Testis (tissue), 2 donors: ENCODE measurements around the gene UBE2E1.

Experiments
- CTCF ChIP-seq, 3 experiments: fragments of 450-650 bp in 2 of 3; fragments of 200-600 bp in 1 of 3; sonication (generic) in 1 of 3; IDR thresholded peaks; one replicate each; pipeline ENCODE4 v1.5.1; 2016 to 2019; ENCODE audit warnings: antibody characterized with exemption in 3 of 3, mild to moderate bottlenecking in 2 of 3, moderate library complexity in 1 of 3
- POLR2A ChIP-seq: fragments of 450-650 bp; IDR thresholded peaks from one replicate; pipeline ENCODE4 v1.6.1; 2017; ENCODE audit warnings: antibody characterized with exemption, mild to moderate bottlenecking, moderate library complexity

- no peak for TF ChIP-seq CTCF (IDR thresholded peaks at IDR 0.05)
- no peak for TF ChIP-seq POLR2A
These were observed 20.0 kb downstream of the UBE2E1 start for GRCh38 chr3:23825802-23826201.
